SH-SY5Y (cell line): ENCODE measurements around the gene ANGPTL4.

Experiments
- GATA2 ChIP-seq: IDR thresholded peaks from 2 replicates; pipeline ENCODE4 v1.6.1; 2011; ENCODE audit warnings: mild to moderate bottlenecking, low read depth, low read length
- GATA3 ChIP-seq: IDR thresholded peaks from 2 replicates; pipeline ENCODE4 v1.6.1; 2011; ENCODE audit warnings: low read depth, mild to moderate bottlenecking, low read length, moderate library complexity

- no peak for TF ChIP-seq GATA2
- TF ChIP-seq GATA3, result no peak
These were observed 31.7 kb downstream of the ANGPTL4 start for GRCh38 chr19:8395621-8396082.
